ENCODE data around the gene MAB21L1.

MAB21L1 gene

DNA sequence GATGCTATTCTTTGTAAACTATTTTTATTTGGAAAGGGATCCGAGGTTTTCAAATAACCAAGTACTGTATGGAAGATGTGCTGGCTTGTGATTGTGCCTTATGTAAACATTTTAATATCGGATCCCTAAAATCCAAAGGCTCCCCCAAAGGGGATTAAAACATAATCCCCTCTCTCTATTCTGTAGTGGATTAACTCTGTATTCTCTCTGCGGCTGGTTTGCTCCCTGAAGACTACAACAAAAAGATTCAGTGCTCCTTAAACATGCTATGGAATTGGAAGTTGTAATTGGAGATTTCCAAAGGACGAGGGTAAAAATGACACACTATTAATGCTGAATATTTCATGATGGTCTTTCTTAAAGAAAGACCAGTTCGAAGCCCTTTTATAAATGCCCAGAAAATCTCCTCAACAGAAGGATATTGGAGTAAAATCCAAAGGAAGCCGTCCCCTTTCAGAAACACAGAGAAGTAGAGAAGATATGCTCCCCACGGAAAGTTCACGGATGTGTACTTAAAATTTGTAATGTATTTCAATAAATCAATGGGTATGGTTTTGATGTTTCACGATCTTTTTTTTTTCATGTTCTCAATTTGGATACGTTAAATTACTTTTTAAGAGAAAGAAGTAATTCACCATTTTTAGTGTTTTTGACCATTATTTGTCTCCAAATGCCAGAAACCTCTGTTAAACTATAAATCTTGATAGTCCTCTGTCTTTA is 6.5 kb downstream of the MAB21L1 start:
- Histone ChIP-seq H4K91ac (ENCODE audit: low read depth, low read length) (no peak overlapping the region), H2AFZ (ENCODE audit: insufficient read depth, low read length, poor library complexity) (no peak overlapping the region), H3K79me1 (ENCODE audit: low read length) (no peaks in the 10 kb centered on the region), H3K18ac (ENCODE audit: low read length) (no peak overlapping the region), H3K27ac (ENCODE audit: low read depth, low read length) (no peak overlapping the region), H3K4ac (ENCODE audit: low read depth, low read length) (no peak overlapping the region), H2BK120ac (ENCODE audit: insufficient read depth, low read length, poor library complexity) (no peak overlapping the region), H3K27me3 (ENCODE audit: insufficient read depth, low read length) (peaks cover 24% of the 10 kb centered on the region), H2BK12ac (ENCODE audit: low read length) (no peak overlapping the region), H2BK5ac (ENCODE audit: low read depth, low read length, poor library complexity) (no peak overlapping the region), H3K79me2 (ENCODE audit: control insufficient read depth, insufficient read depth, low read length, poor library complexity) (no peaks in the 10 kb centered on the region), H2AK5ac (ENCODE audit: low read length) (no peak overlapping the region), H3K14ac (ENCODE audit: low read length) (no peak overlapping the region), H4K8ac (ENCODE audit: low read depth, low read length) (no peak overlapping the region), H3K9me3 (ENCODE audit: insufficient read depth, low read depth, low read length) (no peaks in the 10 kb centered on the region), H3K4me3 (ENCODE audit: low read depth, low read length) (no peak overlapping the region), H3K23ac (ENCODE audit: low read length) (no peak overlapping the region), H4K12ac (ENCODE audit: low read depth, low read length) (no peak overlapping the region), H3K9ac (ENCODE audit: low read length) (no peak overlapping the region), H3K36me3 (ENCODE audit: control insufficient read depth in 1 of 2, insufficient read depth in 2 of 2, low read length in 2 of 2) (no peaks in the 10 kb centered on the region), H3K4me1 (ENCODE audit: control insufficient read depth in 1 of 2, insufficient read depth in 2 of 2, low read length in 2 of 2) (peaks cover 2 to 8% of the 10 kb centered on the region in 2 experiments), H3K4me2 (ENCODE audit: low read length) (no peak overlapping the region)
- DNase-seq = no peak
- WGBS (ENCODE audit: extremely low coverage, insufficient coverage, insufficient read length) = no CpG with 5 or more reads among the region's 10 CpGs

DNA sequence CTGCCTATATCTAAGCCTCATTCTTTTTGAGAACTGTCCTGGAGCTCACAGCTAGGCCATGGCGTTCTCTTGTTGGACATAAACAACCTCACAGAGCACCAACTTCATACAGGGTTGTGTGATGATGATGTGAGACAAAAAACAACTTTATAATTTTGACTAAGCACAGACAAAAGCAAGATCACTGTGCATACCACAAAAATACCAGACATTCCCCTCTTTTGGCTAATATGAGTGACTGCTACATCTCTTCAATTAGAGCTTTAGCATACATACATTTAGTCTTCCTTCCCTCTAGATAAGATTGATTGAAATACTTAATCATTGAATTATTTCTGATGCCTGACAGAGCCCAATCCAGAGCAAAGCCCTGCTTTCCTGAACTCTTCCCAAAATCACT is 8.3 kb downstream of the MAB21L1 start:
- no peaks in the 10 kb centered on the region for H3K9me3 ChIP-seq (ENCODE audit: insufficient read depth, low read depth, low read length)
- no peak overlapping the region for H3K27ac ChIP-seq (ENCODE audit: low read depth, low read length)
- H4K8ac ChIP-seq (ENCODE audit: low read depth, low read length) = no peak overlapping the region
- no peak overlapping the region for H3K23ac ChIP-seq (ENCODE audit: low read length)
- H3K36me3 ChIP-seq (ENCODE audit: control insufficient read depth in 1 of 2, insufficient read depth in 2 of 2, low read length in 2 of 2) = no peaks in the 10 kb centered on the region
- no peak overlapping the region for H4K12ac ChIP-seq (ENCODE audit: low read depth, low read length)
- peaks cover 23% of the 10 kb centered on the region for H3K27me3 ChIP-seq (ENCODE audit: insufficient read depth, low read length)
- no peak overlapping the region for H2AK5ac ChIP-seq (ENCODE audit: low read length)
- no peak overlapping the region for H3K4me3 ChIP-seq (ENCODE audit: low read depth, low read length)
- no peak overlapping the region for H3K14ac ChIP-seq (ENCODE audit: low read length)
- H3K18ac ChIP-seq (ENCODE audit: low read length) = no peak overlapping the region
- H4K91ac ChIP-seq (ENCODE audit: low read depth, low read length) = no peak overlapping the region
- no peak overlapping the region for H2BK120ac ChIP-seq (ENCODE audit: insufficient read depth, low read length, poor library complexity)
- no peaks in the 10 kb centered on the region for H3K79me2 ChIP-seq (ENCODE audit: control insufficient read depth, insufficient read depth, low read length, poor library complexity)
- H3K9ac ChIP-seq (ENCODE audit: low read length) = no peak overlapping the region
- no peak overlapping the region for H2BK12ac ChIP-seq (ENCODE audit: low read length)
- H3K79me1 ChIP-seq (ENCODE audit: low read length) = no peaks in the 10 kb centered on the region
- DNase-seq = no peak
- H3K4me2 ChIP-seq (ENCODE audit: low read length) = no peak overlapping the region
- H2BK5ac ChIP-seq (ENCODE audit: low read depth, low read length, poor library complexity) = no peak overlapping the region
- H2AFZ ChIP-seq (ENCODE audit: insufficient read depth, low read length, poor library complexity) = no peak overlapping the region
- no peak overlapping the region for H3K4ac ChIP-seq (ENCODE audit: low read depth, low read length)
- no CpG with 5 or more reads among the region's 1 CpG for WGBS (ENCODE audit: extremely low coverage, insufficient coverage, insufficient read length)
- H3K4me1 ChIP-seq (ENCODE audit: control insufficient read depth in 1 of 2, insufficient read depth in 2 of 2, low read length in 2 of 2) = peaks cover 2 to 7% of the 10 kb centered on the region in 2 experiments

DNA sequence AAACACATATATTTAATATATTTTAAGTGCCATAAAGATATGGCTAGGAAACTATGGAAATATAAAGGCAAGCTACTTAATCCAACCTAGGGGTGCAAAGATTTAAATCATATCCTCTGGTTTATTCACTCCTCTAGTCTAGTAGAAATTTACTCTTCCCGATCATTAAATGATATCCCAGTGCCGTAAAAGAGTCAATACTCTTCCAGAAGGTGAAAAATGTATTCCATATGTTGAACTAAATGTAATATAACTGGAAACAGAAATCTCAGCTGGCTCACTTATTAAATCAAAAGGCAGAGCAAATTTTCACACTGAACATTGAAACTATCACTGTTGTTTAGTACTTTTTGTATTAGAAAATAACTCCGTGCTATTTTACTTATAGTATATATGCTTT is 11.1 kb downstream of the MAB21L1 start:
- H2BK12ac ChIP-seq (ENCODE audit: low read length) = no peak overlapping the region

DNA sequence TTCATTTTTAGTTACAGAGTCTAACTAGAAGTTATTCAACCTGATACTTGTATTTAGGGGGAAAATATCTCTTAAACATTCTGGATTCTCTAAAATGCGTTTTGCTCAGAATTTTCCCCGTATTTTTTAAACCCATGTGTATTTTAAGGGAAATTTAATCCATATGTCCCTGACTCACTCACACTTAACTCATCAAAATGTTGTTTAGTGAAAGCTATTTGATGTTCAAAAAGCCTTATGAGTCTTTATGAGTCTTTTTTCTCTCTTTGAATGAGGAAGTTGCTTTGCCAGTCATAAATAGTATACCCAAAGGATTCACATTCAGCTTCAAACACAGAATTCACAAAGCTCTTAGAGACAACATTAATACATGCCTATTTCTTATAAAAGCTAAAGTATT is 16.4 kb downstream of the MAB21L1 start:
- no peak overlapping the region for H3K4ac ChIP-seq (ENCODE audit: low read depth, low read length)
- no peak overlapping the region for H3K14ac ChIP-seq (ENCODE audit: low read length)
- no peak overlapping the region for H3K4me2 ChIP-seq (ENCODE audit: low read length)
- no peak overlapping the region for H3K18ac ChIP-seq (ENCODE audit: low read length)
- H4K12ac ChIP-seq (ENCODE audit: low read depth, low read length) = no peak overlapping the region
- H3K79me2 ChIP-seq (ENCODE audit: control insufficient read depth, insufficient read depth, low read length, poor library complexity) = no peaks in the 10 kb centered on the region
- no CpG with 5 or more reads among the region's 2 CpGs for WGBS (ENCODE audit: extremely low coverage, insufficient coverage, insufficient read length)
- no peaks in the 10 kb centered on the region for H3K79me1 ChIP-seq (ENCODE audit: low read length)
- no peak for DNase-seq
- H2AK5ac ChIP-seq (ENCODE audit: low read length) = no peak overlapping the region
- H3K4me1 ChIP-seq (ENCODE audit: control insufficient read depth in 1 of 2, insufficient read depth in 2 of 2, low read length in 2 of 2) = no peaks in the 10 kb centered on the region
- no peaks in the 10 kb centered on the region for H3K36me3 ChIP-seq (ENCODE audit: control insufficient read depth in 1 of 2, insufficient read depth in 2 of 2, low read length in 2 of 2)
- no peak overlapping the region for H4K8ac ChIP-seq (ENCODE audit: low read depth, low read length)
- no peak overlapping the region for H2AFZ ChIP-seq (ENCODE audit: insufficient read depth, low read length, poor library complexity)
- H3K4me3 ChIP-seq (ENCODE audit: low read depth, low read length) = no peak overlapping the region
- H2BK5ac ChIP-seq (ENCODE audit: low read depth, low read length, poor library complexity) = no peak overlapping the region
- no peaks in the 10 kb centered on the region for H3K9me3 ChIP-seq (ENCODE audit: insufficient read depth, low read depth, low read length)
- no peak overlapping the region for H3K9ac ChIP-seq (ENCODE audit: low read length)
- no peaks in the 10 kb centered on the region for H3K27me3 ChIP-seq (ENCODE audit: insufficient read depth, low read length)
- H2BK120ac ChIP-seq (ENCODE audit: insufficient read depth, low read length, poor library complexity) = no peak overlapping the region
- no peak overlapping the region for H3K27ac ChIP-seq (ENCODE audit: low read depth, low read length)
- no peak overlapping the region for H4K91ac ChIP-seq (ENCODE audit: low read depth, low read length)
- no peak overlapping the region for H3K23ac ChIP-seq (ENCODE audit: low read length)
- H2BK12ac ChIP-seq (ENCODE audit: low read length) = no peak overlapping the region

More for the DNA sequence above, 11.1 kb downstream of the MAB21L1 start:
- Histone ChIP-seq H3K79me2 (ENCODE audit: control insufficient read depth, insufficient read depth, low read length, poor library complexity) (no peaks in the 10 kb centered on the region), H3K9ac (ENCODE audit: low read length) (no peak overlapping the region), H3K4me3 (ENCODE audit: low read depth, low read length) (no peak overlapping the region), H3K18ac (ENCODE audit: low read length) (no peak overlapping the region), H3K27ac (ENCODE audit: low read depth, low read length) (no peak overlapping the region), H3K23ac (ENCODE audit: low read length) (no peak overlapping the region), H2AK5ac (ENCODE audit: low read length) (no peak overlapping the region), H4K8ac (ENCODE audit: low read depth, low read length) (no peak overlapping the region), H3K9me3 (ENCODE audit: insufficient read depth, low read depth, low read length) (no peaks in the 10 kb centered on the region), H3K4ac (ENCODE audit: low read depth, low read length) (no peak overlapping the region), H2BK5ac (ENCODE audit: low read depth, low read length, poor library complexity) (no peak overlapping the region), H4K91ac (ENCODE audit: low read depth, low read length) (no peak overlapping the region), H2BK120ac (ENCODE audit: insufficient read depth, low read length, poor library complexity) (no peak overlapping the region), H2AFZ (ENCODE audit: insufficient read depth, low read length, poor library complexity) (no peak overlapping the region), H3K79me1 (ENCODE audit: low read length) (no peaks in the 10 kb centered on the region), H4K12ac (ENCODE audit: low read depth, low read length) (no peak overlapping the region), H3K36me3 (ENCODE audit: control insufficient read depth in 1 of 2, insufficient read depth in 2 of 2, low read length in 2 of 2) (no peaks in the 10 kb centered on the region), H3K14ac (ENCODE audit: low read length) (no peak overlapping the region), H3K27me3 (ENCODE audit: insufficient read depth, low read length) (peaks cover under 1% of the 10 kb centered on the region), H3K4me1 (ENCODE audit: control insufficient read depth in 1 of 2, insufficient read depth in 2 of 2, low read length in 2 of 2) (no peaks in the 10 kb centered on the region), H3K4me2 (ENCODE audit: low read length) (no peak overlapping the region)
- WGBS (ENCODE audit: extremely low coverage, insufficient coverage, insufficient read length) = no CpG with 5 or more reads among the region's 3 CpGs
- no peak for DNase-seq
